Spleen (tissue), 7 donors: ENCODE measurements around the gene AHCYL2.

ENCODE experiments used
- CTCF ChIP-seq, 11 experiments: fragments of 200-600 bp in 7 of 11; fragments of 450-650 bp in 4 of 11; sonication (generic) in 4 of 11; IDR thresholded peaks in 8 of 11; conservative IDR thresholded peaks in 3 of 11; 1 replicate in 7 of 11; 2 replicates in 4 of 11; pipeline versions ENCODE4 v1.4.0 to v1.8.0; 2016 to 2021; ENCODE audit warnings: antibody characterized with exemption in 11 of 11, inconsistent platforms in 4 of 11, mild to moderate bottlenecking in 1 of 11
- POLR2A ChIP-seq, 3 donors: fragments of 450-650 bp; IDR thresholded peaks; one replicate each; pipeline ENCODE4 v1.5.1; 2017; ENCODE audit warnings: antibody characterized with exemption in 3 of 3, mild to moderate bottlenecking in 1 of 3
- POLR2AphosphoS5 ChIP-seq, 3 donors: sonication (generic); formaldehyde crosslinking; IDR thresholded peaks; one replicate each; pipeline ENCODE4 v1.5.1; 2017; ENCODE audit warnings: antibody characterized with exemption in 3 of 3
- donor health status: DM: no; HTN: no; CAD: no; lungs with moderate emphysema.
- donor health status: DM: no; HTN: no; CAD: no.
- donor health status: DM: no; HTN: no; CAD: no.

- TF ChIP-seq CTCF (IDR thresholded peaks at IDR 0.05 in 8 of 11, conservative IDR thresholded peaks at IDR 0.05 in 3 of 11) (no peak), POLR2A (IDR thresholded peaks at IDR 0.05) (no peak), POLR2AphosphoS5 (IDR thresholded peaks at IDR 0.05) (no peak)
Observed at GRCh38 chr7:129393255-129393654, 168.4 kb downstream of the AHCYL2 start.
